ENCODE measurements around the gene PGF.
"Not testable (repeated sequence)": the region's sequence is repeated elsewhere in the genome, so short reads cannot be mapped to it uniquely, and the experiment has no call there.

The PGF gene

GRCh38 chr14:74955229-74956026, at the start of gene PGF:
PGF (minus strand) TSS chr14:74955597; CDS start chr14:74955242, 355 bp downstream.
- DNase-seq = peak; percentile 68

GRCh38 chr14:75003250-75004027, 48.0 kb upstream of the PGF start:
- DNase-seq = no peak

GRCh38 chr14:75002392-75003249, 47.2 kb upstream of the PGF start, which contains the start of gene EIF2B2:
EIF2B2 (plus strand) TSS chr14:75002921; CDS start chr14:75002991, 70 bp downstream.
- DNase-seq = peak; percentile 99

- DNase-seq = no peak
Measured at GRCh38 chr14:75001899-75002298, 46.5 kb upstream of the PGF start.

- no peak for DNase-seq
Measured at GRCh38 chr14:75001261-75001660, 45.9 kb upstream of the PGF start.

- DNase-seq = not testable (repeated sequence)
Measured at GRCh38 chr14:74995781-74996180, 40.4 kb upstream of the PGF start.

GRCh38 chr14:74994182-74994581, 38.8 kb upstream of the PGF start:
- not testable (repeated sequence) for DNase-seq

- DNase-seq = no peak
Measured at GRCh38 chr14:74988993-74989392, 33.6 kb upstream of the PGF start.

- DNase-seq = no peak
Measured at GRCh38 chr14:74988131-74988530, 32.7 kb upstream of the PGF start.

GRCh38 chr14:74985806-74986205, 30.4 kb upstream of the PGF start:
- no peak for DNase-seq

- DNase-seq = no peak
Measured at GRCh38 chr14:74985028-74985310, 29.6 kb upstream of the PGF start.

- no peak for DNase-seq
Measured at GRCh38 chr14:74984236-74985027, 29.0 kb upstream of the PGF start.

GRCh38 chr14:74983343-74983742, 27.9 kb upstream of the PGF start:
- no peak for DNase-seq

GRCh38 chr14:74982661-74983060, 27.3 kb upstream of the PGF start:
- no peak for DNase-seq

- DNase-seq = no peak
Measured at GRCh38 chr14:74981833-74982232, 26.4 kb upstream of the PGF start.

- DNase-seq = no peak
Measured at GRCh38 chr14:74981462-74981782, 26.0 kb upstream of the PGF start.

GRCh38 chr14:74980731-74981461, 25.5 kb upstream of the PGF start:
- no peak for DNase-seq

- DNase-seq = no peak
Measured at GRCh38 chr14:74980398-74980730, 25.0 kb upstream of the PGF start.

GRCh38 chr14:74979442-74980397, 24.3 kb upstream of the PGF start:
- DNase-seq = peak; percentile 78

- DNase-seq = no peak
Measured at GRCh38 chr14:74979029-74979428, 23.6 kb upstream of the PGF start.

- no peak for DNase-seq
Measured at GRCh38 chr14:74978416-74978947, 23.1 kb upstream of the PGF start.

Data from DMS79 (cell line).